Measurements from ENCODE around the gene NAPB. TPM values are rescaled to one million over a fixed set of nuclear protein-coding genes. Genes with fewer than 3 reads are reported as not detected.

The NAPB gene
- polyA plus RNA-seq, 2 of the 4 experiments (the other 2 are of a cell fraction): 6.2 to 12.7 TPM

DNA sequence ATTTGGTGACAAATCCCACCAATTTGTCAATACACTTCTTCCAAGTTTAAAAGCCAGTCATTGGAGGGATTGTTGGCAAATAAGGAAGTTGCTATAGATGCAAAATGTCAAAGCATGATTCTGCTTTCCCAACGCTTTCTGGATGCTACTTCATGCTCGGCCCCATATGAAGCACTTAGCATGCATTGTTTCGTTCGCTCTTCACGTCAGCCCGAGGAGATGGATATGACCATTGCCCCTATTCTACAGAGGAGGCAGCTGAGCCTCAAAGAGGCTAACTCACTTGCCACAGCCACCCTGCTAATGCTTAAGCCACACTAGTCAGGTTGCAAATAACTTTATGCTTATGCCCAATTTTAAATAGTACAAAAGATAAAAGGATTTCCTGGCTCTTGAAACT, 73.5 kb downstream of the NAPB start:
- ATAC-seq: no peak
- no peak for FAIRE-seq

DNA sequence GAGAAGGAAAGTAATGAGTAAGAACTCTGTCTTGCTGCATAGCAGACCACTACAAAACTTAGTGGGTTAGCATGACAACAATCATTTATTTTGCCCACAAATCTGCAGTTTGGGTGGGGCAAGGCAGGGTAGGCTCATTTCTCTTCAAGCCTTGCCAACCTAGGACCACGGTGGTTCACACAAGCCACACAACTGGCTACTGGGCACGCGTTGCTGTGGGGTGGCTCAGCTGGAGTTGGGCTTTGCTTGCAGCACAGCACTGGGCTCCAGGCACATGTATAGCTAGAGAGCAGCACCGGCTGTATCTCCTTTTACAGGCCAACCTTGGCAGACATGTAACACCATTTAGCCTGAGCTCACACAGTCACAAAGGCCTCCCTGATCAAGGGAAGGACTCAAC, 75.3 kb downstream of the NAPB start:
- H3K27ac ChIP-seq: no peak overlapping the region
- no peaks in the 10 kb centered on the region for H3K9me3 ChIP-seq
- TF ChIP-seq BHLHE40 (IDR thresholded peaks at IDR 0.05; ENCODE audit: low read depth, low read length) (no peak), CEBPB (IDR thresholded peaks at IDR 0.05) (no peak), KDM1A (IDR thresholded peaks at IDR 0.05; ENCODE audit: low read depth) (no peak), NPAS2 (CRISPR knock-in tag; IDR thresholded peaks at IDR 0.05; ENCODE audit: borderline replicate concordance) (no peak), TP53 (CRISPR knock-in tag; IDR thresholded peaks at IDR 0.05) (no peak), MYC (IDR thresholded peaks at IDR 0.05; ENCODE audit: borderline replicate concordance, low read length) (no peak), NR3C1 (IDR thresholded peaks at IDR 0.05) (no peak), JUN (IDR thresholded peaks at IDR 0.05) (no peak), RFX5 (IDR thresholded peaks at IDR 0.05) (no peak), NFE2L2 (conservative IDR thresholded peaks at IDR 0.05; ENCODE audit: low read length) (no peak), RARB (CRISPR knock-in tag; IDR thresholded peaks at IDR 0.05) (no peak), ZC3H11A (IDR thresholded peaks at IDR 0.05) (no peak), PHF8 (IDR thresholded peaks at IDR 0.05; ENCODE audit: borderline replicate concordance, low read depth) (no peak), SREBF2 (IDR thresholded peaks at IDR 0.05) (no peak), HEYL (CRISPR knock-in tag; IDR thresholded peaks at IDR 0.05) (no peak)
- TF ChIP-seq, protein P1, sequence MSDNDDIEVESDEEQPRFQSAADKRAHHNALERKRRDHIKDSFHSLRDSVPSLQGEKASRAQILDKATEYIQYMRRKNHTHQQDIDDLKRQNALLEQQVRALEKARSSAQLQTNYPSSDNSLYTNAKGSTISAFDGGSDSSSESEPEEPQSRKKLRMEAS (IDR thresholded peaks at IDR 0.05): no peak
- TF ChIP-seq, protein P2, sequence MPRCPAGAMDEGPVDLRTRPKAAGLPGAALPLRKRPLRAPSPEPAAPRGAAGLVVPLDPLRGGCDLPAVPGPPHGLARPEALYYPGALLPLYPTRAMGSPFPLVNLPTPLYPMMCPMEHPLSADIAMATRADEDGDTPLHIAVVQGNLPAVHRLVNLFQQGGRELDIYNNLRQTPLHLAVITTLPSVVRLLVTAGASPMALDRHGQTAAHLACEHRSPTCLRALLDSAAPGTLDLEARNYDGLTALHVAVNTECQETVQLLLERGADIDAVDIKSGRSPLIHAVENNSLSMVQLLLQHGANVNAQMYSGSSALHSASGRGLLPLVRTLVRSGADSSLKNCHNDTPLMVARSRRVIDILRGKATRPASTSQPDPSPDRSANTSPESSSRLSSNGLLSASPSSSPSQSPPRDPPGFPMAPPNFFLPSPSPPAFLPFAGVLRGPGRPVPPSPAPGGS (IDR thresholded peaks at IDR 0.05): no peak
- TF ChIP-seq, protein P3, sequence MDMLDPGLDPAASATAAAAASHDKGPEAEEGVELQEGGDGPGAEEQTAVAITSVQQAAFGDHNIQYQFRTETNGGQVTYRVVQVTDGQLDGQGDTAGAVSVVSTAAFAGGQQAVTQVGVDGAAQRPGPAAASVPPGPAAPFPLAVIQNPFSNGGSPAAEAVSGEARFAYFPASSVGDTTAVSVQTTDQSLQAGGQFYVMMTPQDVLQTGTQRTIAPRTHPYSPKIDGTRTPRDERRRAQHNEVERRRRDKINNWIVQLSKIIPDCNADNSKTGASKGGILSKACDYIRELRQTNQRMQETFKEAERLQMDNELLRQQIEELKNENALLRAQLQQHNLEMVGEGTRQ (IDR thresholded peaks at IDR 0.05): no peak
- WGBS (ENCODE audit: missing lambda C conversion rate): 69% methylated on average over 4 of the region's 4 CpGs
- CTCF ChIA-PET: interaction anchor here (0.5 to 14.6 kb wide), 6 partner anchors 25 to 1008 kb away, joined by 3 to 378 read pairs (median 4); partner anchors contain the start of gene THBD
- FAIRE-seq (no peak), ATAC-seq (no peak), DNase-seq (ENCODE audit: low read depth in 1 of 2, low spot score in 1 of 2) (no peak)
- no peak overlapping the region for H3K4me3 ChIP-seq
- no peak overlapping the region for H3K4me2 ChIP-seq
- peaks cover 7% of the 10 kb centered on the region for H3K4me1 ChIP-seq
- POLR2A ChIA-PET: no interaction called here

More for the DNA sequence above, 73.5 kb downstream of the NAPB start:
- no peak for DNase-seq (ENCODE audit: low read depth in 1 of 2, low spot score in 1 of 2)
- WGBS (ENCODE audit: missing lambda C conversion rate): 84% methylated on average over 6 of the region's 6 CpGs
- TF ChIP-seq FOSB (CRISPR knock-in tag; IDR thresholded peaks at IDR 0.05) (no peak), HOXB13 (CRISPR knock-in tag; IDR thresholded peaks at IDR 0.05; ENCODE audit: low read depth) (no peak), TFCP2L1 (CRISPR knock-in tag; IDR thresholded peaks at IDR 0.05) (no peak), MYC (IDR thresholded peaks at IDR 0.05; ENCODE audit: borderline replicate concordance, low read length) (no peak), POLR2A (IDR thresholded peaks at IDR 0.05; ENCODE audit: low read length) (no peak), TP53 (CRISPR knock-in tag; IDR thresholded peaks at IDR 0.05) (no peak), ZFP36 (IDR thresholded peaks at IDR 0.05; ENCODE audit: borderline replicate concordance, partially characterized antibody) (no peak), RAD21 (conservative IDR thresholded peaks at IDR 0.05 in 1 of 2, IDR thresholded peaks at IDR 0.05 in 1 of 2) (no peak), CHD4 (IDR thresholded peaks at IDR 0.05; ENCODE audit: borderline replicate concordance) (no peak), GATA3 (IDR thresholded peaks at IDR 0.05; ENCODE audit: borderline replicate concordance) (no peak), SMC3 (IDR thresholded peaks at IDR 0.05) (no peak), KDM5A (IDR thresholded peaks at IDR 0.05) (no peak), RFX5 (IDR thresholded peaks at IDR 0.05) (no peak), RARB (CRISPR knock-in tag; IDR thresholded peaks at IDR 0.05) (no peak)
- TF ChIP-seq, protein P4, sequence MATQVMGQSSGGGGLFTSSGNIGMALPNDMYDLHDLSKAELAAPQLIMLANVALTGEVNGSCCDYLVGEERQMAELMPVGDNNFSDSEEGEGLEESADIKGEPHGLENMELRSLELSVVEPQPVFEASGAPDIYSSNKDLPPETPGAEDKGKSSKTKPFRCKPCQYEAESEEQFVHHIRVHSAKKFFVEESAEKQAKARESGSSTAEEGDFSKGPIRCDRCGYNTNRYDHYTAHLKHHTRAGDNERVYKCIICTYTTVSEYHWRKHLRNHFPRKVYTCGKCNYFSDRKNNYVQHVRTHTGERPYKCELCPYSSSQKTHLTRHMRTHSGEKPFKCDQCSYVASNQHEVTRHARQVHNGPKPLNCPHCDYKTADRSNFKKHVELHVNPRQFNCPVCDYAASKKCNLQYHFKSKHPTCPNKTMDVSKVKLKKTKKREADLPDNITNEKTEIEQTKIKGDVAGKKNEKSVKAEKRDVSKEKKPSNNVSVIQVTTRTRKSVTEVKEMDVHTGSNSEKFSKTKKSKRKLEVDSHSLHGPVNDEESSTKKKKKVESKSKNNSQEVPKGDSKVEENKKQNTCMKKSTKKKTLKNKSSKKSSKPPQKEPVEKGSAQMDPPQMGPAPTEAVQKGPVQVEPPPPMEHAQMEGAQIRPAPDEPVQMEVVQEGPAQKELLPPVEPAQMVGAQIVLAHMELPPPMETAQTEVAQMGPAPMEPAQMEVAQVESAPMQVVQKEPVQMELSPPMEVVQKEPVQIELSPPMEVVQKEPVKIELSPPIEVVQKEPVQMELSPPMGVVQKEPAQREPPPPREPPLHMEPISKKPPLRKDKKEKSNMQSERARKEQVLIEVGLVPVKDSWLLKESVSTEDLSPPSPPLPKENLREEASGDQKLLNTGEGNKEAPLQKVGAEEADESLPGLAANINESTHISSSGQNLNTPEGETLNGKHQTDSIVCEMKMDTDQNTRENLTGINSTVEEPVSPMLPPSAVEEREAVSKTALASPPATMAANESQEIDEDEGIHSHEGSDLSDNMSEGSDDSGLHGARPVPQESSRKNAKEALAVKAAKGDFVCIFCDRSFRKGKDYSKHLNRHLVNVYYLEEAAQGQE (IDR thresholded peaks at IDR 0.05): no peak
- TF ChIP-seq, protein P5, sequence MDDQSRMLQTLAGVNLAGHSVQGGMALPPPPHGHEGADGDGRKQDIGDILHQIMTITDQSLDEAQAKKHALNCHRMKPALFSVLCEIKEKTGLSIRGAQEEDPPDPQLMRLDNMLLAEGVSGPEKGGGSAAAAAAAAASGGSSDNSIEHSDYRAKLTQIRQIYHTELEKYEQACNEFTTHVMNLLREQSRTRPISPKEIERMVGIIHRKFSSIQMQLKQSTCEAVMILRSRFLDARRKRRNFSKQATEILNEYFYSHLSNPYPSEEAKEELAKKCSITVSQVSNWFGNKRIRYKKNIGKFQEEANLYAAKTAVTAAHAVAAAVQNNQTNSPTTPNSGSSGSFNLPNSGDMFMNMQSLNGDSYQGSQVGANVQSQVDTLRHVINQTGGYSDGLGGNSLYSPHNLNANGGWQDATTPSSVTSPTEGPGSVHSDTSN (IDR thresholded peaks at IDR 0.05): no peak
- CTCF ChIA-PET: interaction anchor here (1.1 to 14.6 kb wide), 3 partner anchors 9 to 657 kb away, joined by 3 to 378 read pairs (median 156); partner anchors contain the start of gene THBD
- POLR2A ChIA-PET: no interaction called here
- Histone ChIP-seq H3K4me3 (no peak overlapping the region), H3K4me2 (no peak overlapping the region), H3K4me1 (peaks cover 19% of the 10 kb centered on the region), H3K27ac (no peak overlapping the region), H3K9me3 (no peaks in the 10 kb centered on the region)

Measured in A549 (cell line).